ENCODE data around the gene NRN1.

The NRN1 gene

DNA sequence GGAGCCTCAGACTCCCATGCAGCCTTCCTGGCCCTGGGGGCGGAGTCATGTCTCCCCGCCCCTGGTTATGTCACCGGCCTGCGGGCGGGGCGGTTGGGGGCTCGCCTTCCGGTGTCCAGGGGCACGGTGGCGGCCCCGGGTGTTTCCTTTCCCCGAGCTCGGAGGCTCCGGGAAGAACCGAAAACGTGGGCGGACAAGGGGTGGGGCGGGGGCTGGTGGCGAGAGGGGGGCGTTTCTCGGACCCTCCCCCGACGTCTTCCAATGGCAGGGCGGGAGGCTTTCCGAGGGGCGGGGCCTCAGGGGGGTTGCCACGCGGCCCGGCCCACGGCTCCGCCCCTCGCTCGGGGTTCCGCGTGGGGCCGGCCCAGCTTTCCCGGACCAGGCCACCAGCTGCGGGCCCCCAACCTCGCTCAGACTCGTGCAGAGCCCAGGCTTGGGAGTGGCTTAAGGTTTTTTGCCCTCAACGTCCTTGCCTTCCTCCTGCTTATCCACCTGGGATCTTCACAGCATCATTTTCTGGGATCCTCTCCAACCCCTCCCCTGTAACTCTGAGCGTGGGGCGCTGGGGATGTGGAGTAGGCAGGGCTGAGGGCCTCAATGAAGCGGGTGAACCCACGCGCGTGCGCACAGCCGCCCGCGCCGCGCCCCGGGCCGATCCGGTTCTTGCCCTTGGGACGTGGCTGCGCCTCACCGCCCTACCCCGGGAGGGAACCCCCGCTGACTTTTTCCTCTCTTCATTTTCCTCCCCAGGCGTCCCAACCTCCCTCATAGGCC lies 2.1 kb upstream of the NRN1 start:
- Histone ChIP-seq H3K27me3 (ENCODE audit: insufficient read depth, poor library complexity, severe bottlenecking) (peaks cover 38% of the 10 kb centered on the region), H3K27ac (replicated peaks) (peak overlapping the region; percentile 7; the same call in 1 of the 2 replicates)
- peak; percentile 66 to 76 for DNase-seq (ENCODE audit: low read depth in 1 of 2, low spot score in 1 of 2)

DNA sequence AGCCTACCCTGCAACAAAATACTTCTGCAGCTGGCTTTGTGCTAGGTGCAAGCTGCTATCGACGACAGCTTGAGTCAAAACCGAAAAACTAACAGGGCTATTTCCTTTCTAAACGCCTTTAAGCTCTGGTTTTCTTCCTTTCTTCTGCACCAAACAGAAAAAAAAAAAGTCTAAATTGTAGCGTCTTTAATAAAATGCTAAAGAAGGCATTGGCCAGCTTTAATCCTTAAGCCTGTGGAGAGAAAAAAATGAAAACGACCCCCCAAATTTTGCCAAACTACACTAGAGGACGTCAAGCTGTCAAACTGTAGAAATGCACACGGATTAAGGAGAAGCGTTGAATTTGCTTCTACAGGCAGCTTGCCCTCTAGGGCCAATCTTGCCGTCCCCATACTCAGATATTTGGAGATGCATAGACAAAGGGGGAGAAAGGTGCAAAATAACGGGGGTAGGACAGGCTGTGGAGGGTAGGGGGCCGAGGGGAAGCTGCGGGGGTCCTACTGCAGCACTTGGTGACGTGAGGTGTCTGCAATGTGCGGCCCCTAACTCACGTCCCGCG lies 1.4 kb upstream of the NRN1 start:
- H3K4me3 ChIP-seq (replicated peaks; ENCODE audit: insufficient read depth, low read length) = peak overlapping the region; percentile 60
- peaks cover 38% of the 10 kb centered on the region for H3K27me3 ChIP-seq (ENCODE audit: insufficient read depth, poor library complexity, severe bottlenecking)
- DNase-seq (ENCODE audit: low read depth in 1 of 2, low spot score in 1 of 2) = no peak
- TF ChIP-seq, protein P1, sequence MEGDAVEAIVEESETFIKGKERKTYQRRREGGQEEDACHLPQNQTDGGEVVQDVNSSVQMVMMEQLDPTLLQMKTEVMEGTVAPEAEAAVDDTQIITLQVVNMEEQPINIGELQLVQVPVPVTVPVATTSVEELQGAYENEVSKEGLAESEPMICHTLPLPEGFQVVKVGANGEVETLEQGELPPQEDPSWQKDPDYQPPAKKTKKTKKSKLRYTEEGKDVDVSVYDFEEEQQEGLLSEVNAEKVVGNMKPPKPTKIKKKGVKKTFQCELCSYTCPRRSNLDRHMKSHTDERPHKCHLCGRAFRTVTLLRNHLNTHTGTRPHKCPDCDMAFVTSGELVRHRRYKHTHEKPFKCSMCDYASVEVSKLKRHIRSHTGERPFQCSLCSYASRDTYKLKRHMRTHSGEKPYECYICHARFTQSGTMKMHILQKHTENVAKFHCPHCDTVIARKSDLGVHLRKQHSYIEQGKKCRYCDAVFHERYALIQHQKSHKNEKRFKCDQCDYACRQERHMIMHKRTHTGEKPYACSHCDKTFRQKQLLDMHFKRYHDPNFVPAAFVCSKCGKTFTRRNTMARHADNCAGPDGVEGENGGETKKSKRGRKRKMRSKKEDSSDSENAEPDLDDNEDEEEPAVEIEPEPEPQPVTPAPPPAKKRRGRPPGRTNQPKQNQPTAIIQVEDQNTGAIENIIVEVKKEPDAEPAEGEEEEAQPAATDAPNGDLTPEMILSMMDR (IDR thresholded peaks at IDR 0.05; ENCODE audit: insufficient read depth, low read length) = no peak
- TF ChIP-seq GABPA (IDR thresholded peaks at IDR 0.05; ENCODE audit: low read depth) (no peak), SPI1 (IDR thresholded peaks at IDR 0.05; ENCODE audit: borderline replicate concordance, low read depth) (no peak)
- TF ChIP-seq, protein P2, sequence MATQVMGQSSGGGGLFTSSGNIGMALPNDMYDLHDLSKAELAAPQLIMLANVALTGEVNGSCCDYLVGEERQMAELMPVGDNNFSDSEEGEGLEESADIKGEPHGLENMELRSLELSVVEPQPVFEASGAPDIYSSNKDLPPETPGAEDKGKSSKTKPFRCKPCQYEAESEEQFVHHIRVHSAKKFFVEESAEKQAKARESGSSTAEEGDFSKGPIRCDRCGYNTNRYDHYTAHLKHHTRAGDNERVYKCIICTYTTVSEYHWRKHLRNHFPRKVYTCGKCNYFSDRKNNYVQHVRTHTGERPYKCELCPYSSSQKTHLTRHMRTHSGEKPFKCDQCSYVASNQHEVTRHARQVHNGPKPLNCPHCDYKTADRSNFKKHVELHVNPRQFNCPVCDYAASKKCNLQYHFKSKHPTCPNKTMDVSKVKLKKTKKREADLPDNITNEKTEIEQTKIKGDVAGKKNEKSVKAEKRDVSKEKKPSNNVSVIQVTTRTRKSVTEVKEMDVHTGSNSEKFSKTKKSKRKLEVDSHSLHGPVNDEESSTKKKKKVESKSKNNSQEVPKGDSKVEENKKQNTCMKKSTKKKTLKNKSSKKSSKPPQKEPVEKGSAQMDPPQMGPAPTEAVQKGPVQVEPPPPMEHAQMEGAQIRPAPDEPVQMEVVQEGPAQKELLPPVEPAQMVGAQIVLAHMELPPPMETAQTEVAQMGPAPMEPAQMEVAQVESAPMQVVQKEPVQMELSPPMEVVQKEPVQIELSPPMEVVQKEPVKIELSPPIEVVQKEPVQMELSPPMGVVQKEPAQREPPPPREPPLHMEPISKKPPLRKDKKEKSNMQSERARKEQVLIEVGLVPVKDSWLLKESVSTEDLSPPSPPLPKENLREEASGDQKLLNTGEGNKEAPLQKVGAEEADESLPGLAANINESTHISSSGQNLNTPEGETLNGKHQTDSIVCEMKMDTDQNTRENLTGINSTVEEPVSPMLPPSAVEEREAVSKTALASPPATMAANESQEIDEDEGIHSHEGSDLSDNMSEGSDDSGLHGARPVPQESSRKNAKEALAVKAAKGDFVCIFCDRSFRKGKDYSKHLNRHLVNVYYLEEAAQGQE (IDR thresholded peaks at IDR 0.05; ENCODE audit: insufficient replicate concordance, low read depth) = no peak
- H3K27ac ChIP-seq (replicated peaks) = peak overlapping the region; percentile 7; the same call in 1 of the 2 replicates

More for the DNA sequence above, 2.1 kb upstream of the NRN1 start:
- TF ChIP-seq GABPA (IDR thresholded peaks at IDR 0.05; ENCODE audit: low read depth) = 0 out of 2 replicates have a peak, but pooled peaks have one; percentile 39
- TF ChIP-seq, protein P1 (IDR thresholded peaks at IDR 0.05; ENCODE audit: insufficient read depth, low read length) = no peak
- TF ChIP-seq, protein P2 (IDR thresholded peaks at IDR 0.05; ENCODE audit: insufficient replicate concordance, low read depth) = no peak
- H3K4me3 ChIP-seq (replicated peaks; ENCODE audit: insufficient read depth, low read length) = peak overlapping the region; percentile 60

DNA sequence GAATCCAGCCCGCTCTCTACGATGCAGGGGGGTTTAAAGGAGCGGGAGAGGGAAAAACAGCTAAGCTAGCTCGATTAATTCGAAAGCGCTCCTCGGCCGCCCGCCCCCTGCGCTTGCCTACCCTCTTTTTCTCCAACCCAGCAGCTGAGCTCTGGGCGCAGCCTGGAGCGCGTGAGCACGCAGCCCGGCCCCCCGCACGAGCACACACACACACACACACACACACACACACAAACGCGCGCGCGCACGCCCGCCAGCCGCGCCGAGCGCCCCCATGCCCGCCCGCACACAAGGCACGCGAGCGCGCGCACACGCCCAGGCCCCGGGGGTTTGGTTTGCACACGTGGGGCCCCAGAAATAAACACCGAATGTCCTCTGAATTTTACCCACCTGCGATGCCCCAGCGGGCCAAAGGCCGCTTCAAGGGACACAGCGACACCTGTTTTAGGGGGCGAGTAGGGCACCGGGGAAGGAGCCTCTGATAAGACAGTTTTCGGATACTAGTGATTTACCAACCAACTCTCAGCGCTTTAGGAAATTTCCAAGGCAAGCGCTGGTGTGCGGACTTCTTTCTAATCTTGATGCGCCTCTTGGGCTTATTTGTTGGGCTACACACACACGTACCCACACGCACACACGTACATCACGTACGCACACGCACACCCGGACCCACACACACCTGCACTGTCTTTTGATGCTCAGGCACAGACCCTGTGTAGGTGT lies 802 bp upstream of the NRN1 start:
- no peak for TF ChIP-seq SPI1 (IDR thresholded peaks at IDR 0.05; ENCODE audit: borderline replicate concordance, low read depth)
- 0 out of 2 replicates have a peak, but pooled peaks have one; percentile 17 for TF ChIP-seq POLR2AphosphoS5 (IDR thresholded peaks at IDR 0.05; ENCODE audit: low read depth)
- peak; percentile 39 to 46 for DNase-seq (ENCODE audit: low read depth in 1 of 2, low spot score in 1 of 2)
- Histone ChIP-seq H3K27ac (replicated peaks) (no peak overlapping the region), H3K27me3 (ENCODE audit: insufficient read depth, poor library complexity, severe bottlenecking) (peaks cover 43% of the 10 kb centered on the region), H3K4me3 (replicated peaks; ENCODE audit: insufficient read depth, low read length) (peak overlapping the region; percentile 60)

DNA sequence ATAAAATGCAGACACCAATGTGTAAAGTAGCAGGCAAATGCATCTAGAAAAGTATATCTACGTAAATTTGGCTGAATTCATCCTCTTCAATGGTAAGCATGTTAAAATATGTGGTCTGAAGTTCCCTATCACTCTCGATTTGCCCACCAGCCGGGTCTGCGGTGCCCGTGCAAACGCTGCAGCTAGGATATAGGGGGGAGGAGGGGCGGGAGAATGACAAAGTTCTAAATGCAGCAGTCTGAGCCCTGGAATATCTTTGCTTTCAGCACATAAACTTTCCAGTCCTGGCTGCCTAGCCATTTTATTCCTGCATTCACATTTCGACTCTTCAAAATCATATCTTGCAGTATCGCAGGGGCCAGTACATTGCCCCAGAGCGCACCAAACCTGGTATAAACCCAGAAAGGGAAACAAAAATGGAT lies 708 bp downstream of the NRN1 start:
- peaks cover 41% of the 10 kb centered on the region for H3K27me3 ChIP-seq (ENCODE audit: insufficient read depth, poor library complexity, severe bottlenecking)
- no peak overlapping the region for H3K4me3 ChIP-seq (replicated peaks; ENCODE audit: insufficient read depth, low read length)
- no peak overlapping the region for H3K27ac ChIP-seq (replicated peaks)
- TF ChIP-seq, protein P2 (IDR thresholded peaks at IDR 0.05; ENCODE audit: insufficient replicate concordance, low read depth) = no peak
- no peak for TF ChIP-seq SPI1 (IDR thresholded peaks at IDR 0.05; ENCODE audit: borderline replicate concordance, low read depth)
- TF ChIP-seq, protein P1 (IDR thresholded peaks at IDR 0.05; ENCODE audit: insufficient read depth, low read length) = no peak
- no peak for TF ChIP-seq GABPA (IDR thresholded peaks at IDR 0.05; ENCODE audit: low read depth)
- no peak for TF ChIP-seq POLR2AphosphoS5 (IDR thresholded peaks at IDR 0.05; ENCODE audit: low read depth)
- DNase-seq (ENCODE audit: low read depth in 1 of 2, low spot score in 1 of 2) = no peak
